ENCODE results near the gene TXNRD1.

- TF ChIP-seq POLR2A (IDR thresholded peaks at IDR 0.05), result no peak
- TF ChIP-seq EP300 (IDR thresholded peaks at IDR 0.05), result no peak
- TF ChIP-seq CTCF (IDR thresholded peaks at IDR 0.05), result no peak
Measured at GRCh38 chr12:104276273-104277131, 60.9 kb downstream of the TXNRD1 start.
